ENCODE data around the gene NOTCH1. TPM values are rescaled to one million over a fixed set of nuclear protein-coding genes. Genes with fewer than 3 reads are reported as not detected.

The NOTCH1 gene
- total and polyA plus RNA-seq, 2 of the 4 experiments (the other 2 are of a cell fraction): 1.8 to 6.0 TPM

DNA sequence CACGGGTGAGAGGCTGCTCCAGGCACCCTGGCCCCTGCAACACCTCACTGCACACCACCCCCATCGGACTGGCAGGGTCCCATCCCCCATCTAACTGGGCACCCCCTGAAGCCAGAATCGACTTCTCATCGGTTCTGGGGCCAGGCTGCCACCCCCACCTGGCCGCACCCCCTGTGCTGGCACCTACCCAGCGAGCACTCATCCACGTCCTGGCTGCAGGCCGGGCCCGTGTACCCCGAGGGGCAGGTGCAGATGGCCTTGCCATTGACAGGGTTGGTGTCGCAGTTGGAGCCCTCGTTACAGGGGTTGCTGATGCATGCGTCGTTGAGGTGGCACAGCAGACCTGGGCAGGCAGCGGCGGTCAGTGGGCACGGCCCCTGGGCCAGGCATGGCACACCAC, 27.9 kb downstream of the NOTCH1 start:
- H3K27ac ChIP-seq (ENCODE audit: insufficient read depth, low read length): no peak overlapping the region
- no peaks in the 10 kb centered on the region for H3K4me1 ChIP-seq (ENCODE audit: control insufficient read depth, insufficient read depth, low read length)
- ChIA-PET CTCF (no interaction called here), POLR2A (ENCODE audit: unreplicated experiment) (no interaction called here)
- H4K20me1 ChIP-seq (ENCODE audit: insufficient read depth, low read length): no peaks in the 10 kb centered on the region; the same call in 1 of the 2 replicates
- H3K79me1 ChIP-seq (ENCODE audit: low read depth in 1 of 2, low read length in 2 of 2): peaks cover 0 to 5% of the 10 kb centered on the region in 2 experiments; a peak in 1 of 4 replicates
- TSS peak; percentile 86 for BruUV-seq (replicated peaks)
- H3K4me3 ChIP-seq (ENCODE audit: insufficient read depth, low read depth, low read length): no peak overlapping the region
- no peak overlapping the region for H2BK120ac ChIP-seq (ENCODE audit: low read depth, low read length)
- no peak for ATAC-seq (ENCODE audit: low read depth)
- no peak overlapping the region for H3K4ac ChIP-seq (ENCODE audit: low read depth, low read length)
- WGBS, 2 experiments (ENCODE audit: extremely low coverage in 2 of 2, insufficient read length in 1 of 2): 95% methylated on average over 4 of the region's 17 CpGs; no CpG with 5 or more reads in 1 of the 2 experiments
- no peak overlapping the region for H3K4me2 ChIP-seq (ENCODE audit: low read depth, low read length)
- no peak overlapping the region for H2BK15ac ChIP-seq (ENCODE audit: low read depth, low read length)
- no peaks in the 10 kb centered on the region for H3K9me3 ChIP-seq (ENCODE audit: control insufficient read depth, insufficient read depth, low read length)
- H2BK5ac ChIP-seq (ENCODE audit: low read depth, low read length, poor library complexity, severe bottlenecking): no peak overlapping the region
- H4K91ac ChIP-seq (ENCODE audit: insufficient read depth, low read depth, low read length): no peak overlapping the region
- H3K27me3 ChIP-seq (ENCODE audit: control insufficient read depth, insufficient read depth, low read length): no peaks in the 10 kb centered on the region
- H3K9ac ChIP-seq (ENCODE audit: low read depth, low read length): no peak overlapping the region
- no peaks in the 10 kb centered on the region for H3K9me1 ChIP-seq (ENCODE audit: insufficient read depth, low read length)
- peaks cover 66% of the 10 kb centered on the region for H3K36me3 ChIP-seq (ENCODE audit: control insufficient read depth, insufficient read depth, low read length)
- no peak overlapping the region for H4K8ac ChIP-seq (ENCODE audit: low read depth in 2 of 2, low read length in 2 of 2)
- no peak for DNase-seq
- no peak overlapping the region for H3K14ac ChIP-seq (replicated peaks; ENCODE audit: low read depth, low read length)
- no peak overlapping the region for H4K5ac ChIP-seq (ENCODE audit: low read depth, low read length)
- TF ChIP-seq RFX5 (IDR thresholded peaks at IDR 0.05; ENCODE audit: low read depth, low read length): no peak
- TF ChIP-seq, protein P1, sequence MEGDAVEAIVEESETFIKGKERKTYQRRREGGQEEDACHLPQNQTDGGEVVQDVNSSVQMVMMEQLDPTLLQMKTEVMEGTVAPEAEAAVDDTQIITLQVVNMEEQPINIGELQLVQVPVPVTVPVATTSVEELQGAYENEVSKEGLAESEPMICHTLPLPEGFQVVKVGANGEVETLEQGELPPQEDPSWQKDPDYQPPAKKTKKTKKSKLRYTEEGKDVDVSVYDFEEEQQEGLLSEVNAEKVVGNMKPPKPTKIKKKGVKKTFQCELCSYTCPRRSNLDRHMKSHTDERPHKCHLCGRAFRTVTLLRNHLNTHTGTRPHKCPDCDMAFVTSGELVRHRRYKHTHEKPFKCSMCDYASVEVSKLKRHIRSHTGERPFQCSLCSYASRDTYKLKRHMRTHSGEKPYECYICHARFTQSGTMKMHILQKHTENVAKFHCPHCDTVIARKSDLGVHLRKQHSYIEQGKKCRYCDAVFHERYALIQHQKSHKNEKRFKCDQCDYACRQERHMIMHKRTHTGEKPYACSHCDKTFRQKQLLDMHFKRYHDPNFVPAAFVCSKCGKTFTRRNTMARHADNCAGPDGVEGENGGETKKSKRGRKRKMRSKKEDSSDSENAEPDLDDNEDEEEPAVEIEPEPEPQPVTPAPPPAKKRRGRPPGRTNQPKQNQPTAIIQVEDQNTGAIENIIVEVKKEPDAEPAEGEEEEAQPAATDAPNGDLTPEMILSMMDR (conservative IDR thresholded peaks at IDR 0.05; ENCODE audit: low read depth, low read length): no peak
- TF ChIP-seq RAD21 (IDR thresholded peaks at IDR 0.05; ENCODE audit: low read length): no peak
- TF ChIP-seq BHLHE40 (IDR thresholded peaks at IDR 0.05; ENCODE audit: low read depth, low read length): no peak
- TF ChIP-seq, protein P2, sequence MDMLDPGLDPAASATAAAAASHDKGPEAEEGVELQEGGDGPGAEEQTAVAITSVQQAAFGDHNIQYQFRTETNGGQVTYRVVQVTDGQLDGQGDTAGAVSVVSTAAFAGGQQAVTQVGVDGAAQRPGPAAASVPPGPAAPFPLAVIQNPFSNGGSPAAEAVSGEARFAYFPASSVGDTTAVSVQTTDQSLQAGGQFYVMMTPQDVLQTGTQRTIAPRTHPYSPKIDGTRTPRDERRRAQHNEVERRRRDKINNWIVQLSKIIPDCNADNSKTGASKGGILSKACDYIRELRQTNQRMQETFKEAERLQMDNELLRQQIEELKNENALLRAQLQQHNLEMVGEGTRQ (IDR thresholded peaks at IDR 0.05; ENCODE audit: low read depth, low read length): no peak
- no peak for TF ChIP-seq MAZ (IDR thresholded peaks at IDR 0.05; ENCODE audit: borderline replicate concordance, low read depth, low read length)
- in situ Hi-C loops (cut with MboI; ENCODE audit: low sequenced_read_pairs): no loop called here
- H2BK20ac ChIP-seq (ENCODE audit: low read depth, low read length): no peak overlapping the region
- no peak overlapping the region for H2AK9ac ChIP-seq (replicated peaks; ENCODE audit: low read depth, low read length, poor library complexity)
- dilution Hi-C loops (cut with HindIII; ENCODE audit: low sequenced_read_pairs, unreplicated experiment): no loop called here
- H2AK5ac ChIP-seq (ENCODE audit: low read depth, low read length): no peak overlapping the region
- intact Hi-C loops (cut with micrococcal nuclease): no loop called here
- no peak overlapping the region for H3K23ac ChIP-seq (ENCODE audit: low read depth, low read length)
- no peak overlapping the region for H3K56ac ChIP-seq (ENCODE audit: extremely low read depth, insufficient read depth, low read length)
- no peak overlapping the region for H2AFZ ChIP-seq (replicated peaks; ENCODE audit: low read length, poor library complexity)
- no peak overlapping the region for H3K18ac ChIP-seq (ENCODE audit: low read depth, low read length)

Data from IMR-90 (cell line).